Activated CD4-positive, CD25-positive, alpha-beta regulatory T cell treated with anti-CD3 and anti-CD28 coated beads, Interleukin-2, amount 50 U/mL, for 16 hours (primary cell): ENCODE results near the gene CDK3.
"Not testable (repeated sequence)": the region's sequence is repeated elsewhere in the genome, so short reads cannot be mapped to it uniquely, and the experiment has no call there.

ENCODE experiments used
- DNase-seq: peaks from one replicate; pipeline ENCODE4 v3.0.0-alpha.2; 2020; ENCODE audit warnings: low read depth, low spot score

Gene CDK3

GRCh38 chr17:76038050-76038449 lies 37.4 kb downstream of the CDK3 start:
- no peak for DNase-seq

- DNase-seq = no peak
Measured at GRCh38 chr17:76039121-76039520, 38.5 kb downstream of the CDK3 start.

DNA sequence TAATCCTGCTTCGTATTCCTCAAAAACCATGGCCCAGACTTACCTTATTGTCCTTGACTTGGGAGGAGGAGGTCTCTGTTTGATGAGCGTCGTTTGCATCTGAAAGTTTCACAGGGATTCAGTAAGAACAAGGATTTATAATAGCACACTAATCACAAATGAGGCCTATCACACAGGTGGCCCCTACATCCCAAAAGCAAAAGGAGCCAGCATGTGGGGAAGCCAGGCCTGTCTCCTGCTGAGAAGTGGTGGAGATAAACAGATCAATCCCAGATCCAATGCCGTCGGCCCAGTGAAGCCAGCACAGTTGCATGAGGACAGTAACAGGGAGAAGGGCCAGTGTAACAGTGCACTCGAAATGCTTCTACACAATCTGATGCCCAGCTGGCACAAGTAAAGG lies 39.7 kb downstream of the CDK3 start:
- no peak for DNase-seq

- not testable (repeated sequence) for DNase-seq
Measured at GRCh38 chr17:76042868-76043267, 42.2 kb downstream of the CDK3 start.

GRCh38 chr17:76044475-76045007 lies 43.9 kb downstream of the CDK3 start:
- not testable (repeated sequence) for DNase-seq

GRCh38 chr17:76046064-76046463 lies 45.4 kb downstream of the CDK3 start:
- DNase-seq = no peak

DNA sequence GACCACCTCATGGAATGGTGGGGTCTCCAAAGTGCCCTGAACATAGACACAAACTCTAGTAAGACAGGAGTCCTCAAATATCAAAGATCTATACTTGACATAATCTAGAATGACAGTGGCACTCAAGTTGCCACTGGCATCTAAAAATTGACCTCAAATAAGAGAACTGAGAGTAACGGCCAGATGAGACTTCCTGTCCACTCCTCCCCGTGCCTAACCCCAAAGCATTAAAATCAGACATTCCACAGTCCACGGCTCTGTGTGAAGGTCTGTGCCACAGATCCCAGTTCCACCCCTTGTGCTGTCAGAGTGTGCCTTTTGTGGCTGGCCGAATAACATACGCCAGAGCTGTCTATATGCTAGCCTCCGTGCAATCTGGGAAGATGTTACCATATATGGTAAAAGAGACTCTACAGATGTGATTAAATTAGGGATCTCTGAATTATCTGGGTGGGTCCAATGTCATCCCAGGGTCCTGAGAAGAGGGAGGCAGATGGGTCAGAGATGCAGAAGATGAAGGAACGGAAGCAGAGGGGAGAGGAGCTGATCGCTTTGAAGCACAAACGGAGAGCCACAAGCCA lies 47.5 kb downstream of the CDK3 start:
- DNase-seq = no peak

DNA sequence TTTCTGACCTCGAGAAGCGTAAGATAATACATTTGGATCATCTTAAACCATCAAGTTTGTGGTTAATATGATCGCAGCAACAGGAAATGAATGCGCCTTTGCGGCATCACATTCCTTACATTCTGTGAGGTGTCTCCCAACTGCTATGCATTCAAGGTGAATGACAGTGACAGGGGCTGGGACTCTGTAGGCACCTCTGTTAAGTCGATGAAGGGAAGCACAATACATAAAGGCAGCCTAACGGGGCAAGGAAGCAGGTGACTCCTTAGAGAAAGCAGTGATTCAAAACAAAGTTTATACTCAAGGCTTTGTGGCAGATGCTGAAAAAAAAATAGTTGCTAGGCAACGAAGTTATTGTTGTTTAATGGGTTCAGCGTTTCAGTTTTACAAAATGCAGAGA lies 48.1 kb downstream of the CDK3 start:
- DNase-seq = no peak

- DNase-seq = no peak
Measured at GRCh38 chr17:76049239-76049638, 48.6 kb downstream of the CDK3 start.

- DNase-seq = no peak
Measured at GRCh38 chr17:76049836-76050537, 49.3 kb downstream of the CDK3 start.

- DNase-seq = no peak
Measured at GRCh38 chr17:76050538-76051467, 50.1 kb downstream of the CDK3 start.

GRCh38 chr17:76051561-76051960 lies 50.9 kb downstream of the CDK3 start:
- no peak for DNase-seq

- DNase-seq = no peak
Measured at GRCh38 chr17:76053246-76054111, 52.8 kb downstream of the CDK3 start.

DNA sequence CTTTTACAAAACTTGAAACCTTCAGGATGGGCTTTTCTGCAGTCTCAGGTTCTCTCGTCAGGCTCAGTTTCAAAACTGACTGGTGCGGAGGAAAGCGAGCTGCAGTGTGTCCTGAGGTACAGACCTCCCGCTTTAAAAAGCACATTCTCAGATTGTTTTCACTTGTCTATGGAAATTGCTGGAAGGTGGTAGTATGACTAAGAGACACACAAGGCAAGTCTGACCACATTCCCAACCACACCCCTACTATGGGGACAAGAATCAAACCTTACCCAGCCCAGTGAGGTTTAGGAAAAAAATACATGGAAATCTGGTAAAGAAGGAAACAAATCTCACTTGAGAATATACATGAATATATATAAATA lies 53.4 kb downstream of the CDK3 start:
- no peak for DNase-seq
